GM23248 (cell line): Measurements from ENCODE around the gene KASH5.

Source experiments
- EZH2 ChIP-seq: fragments of 200-600 bp; sonication (generic); IDR thresholded peaks from 2 replicates; pipeline ENCODE4 v1.6.1; 2018; ENCODE audit warnings: antibody characterized with exemption, mild to moderate bottlenecking; ENCODE audit not compliant: insufficient read depth, poor library complexity, severe bottlenecking
- EZH2phosphoT487 ChIP-seq: fragments of 200-600 bp; sonication (generic); IDR thresholded peaks from 2 replicates; pipeline ENCODE4 v1.6.1; 2018; ENCODE audit warnings: antibody characterized with exemption, moderate library complexity, mild to moderate bottlenecking, low read depth; ENCODE audit not compliant: insufficient read depth

DNA sequence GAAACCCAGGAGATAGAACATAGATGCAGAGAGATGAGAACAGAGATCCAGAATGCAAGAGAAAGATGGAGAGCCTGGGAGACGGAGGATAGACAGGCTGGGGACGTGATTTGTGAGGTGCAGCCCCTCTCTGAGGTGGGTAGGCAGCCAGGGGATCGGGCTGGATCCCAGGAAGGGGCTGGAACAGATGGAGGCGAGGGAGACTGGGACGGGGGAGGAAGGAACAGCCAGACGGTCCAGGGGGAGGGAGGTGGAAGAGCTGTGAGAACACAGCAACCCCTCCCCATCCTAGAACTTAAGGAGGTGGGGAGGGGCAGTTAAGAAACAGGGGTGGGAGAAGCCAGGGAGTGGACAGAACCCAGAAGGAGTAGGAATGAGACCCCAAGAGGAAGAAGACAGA lies 50.2 kb downstream of the KASH5 start:
- TF ChIP-seq EZH2: peak; percentile 47
- no peak for TF ChIP-seq EZH2phosphoT487
